ENCODE measurements around the gene SYMPK.
"Not testable (repeated sequence)": the region's sequence is repeated elsewhere in the genome, so short reads cannot be mapped to it uniquely, and the experiment has no call there.

Gene SYMPK

DNA sequence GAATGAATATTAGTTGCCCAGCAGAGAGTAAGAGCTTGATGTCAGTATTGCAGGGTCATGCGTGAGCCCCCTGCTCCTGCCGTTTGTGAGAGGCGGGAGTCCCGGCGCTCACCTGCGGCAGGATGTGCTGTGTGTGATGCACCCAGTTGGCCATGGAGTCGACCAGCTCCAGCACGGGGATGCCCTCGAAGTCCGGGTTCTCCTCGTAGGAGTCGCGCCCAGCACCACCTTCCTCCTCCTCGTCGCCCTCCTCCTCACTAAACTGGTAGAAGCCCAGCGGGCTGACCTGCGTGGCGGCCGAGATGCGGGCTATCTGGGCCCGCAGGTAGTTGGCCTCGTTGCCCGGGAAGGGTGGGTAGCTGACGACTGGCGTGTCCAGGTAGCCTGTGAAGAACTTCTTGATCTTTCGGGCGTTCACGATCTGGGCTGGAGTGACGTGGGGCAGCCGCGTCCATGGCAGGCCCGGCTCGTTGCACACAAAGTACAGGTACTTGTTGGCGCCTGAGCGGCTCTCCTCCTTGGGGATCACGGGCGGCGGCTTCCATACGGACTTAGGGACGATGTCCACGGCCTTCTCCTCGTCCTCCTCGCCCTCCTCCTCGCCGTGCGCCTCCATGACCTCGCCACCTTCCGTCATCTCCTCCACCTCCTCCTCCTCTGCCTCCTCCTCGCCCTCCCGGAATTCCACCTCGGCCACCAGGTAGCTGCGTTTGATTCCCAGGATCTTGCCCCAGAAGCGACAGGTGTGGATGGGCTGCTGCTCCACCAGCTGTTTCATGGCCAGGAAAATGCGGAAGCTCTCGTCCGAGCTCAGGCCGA lies 58.6 kb downstream of the SYMPK start:
- no peak for DNase-seq (ENCODE audit: low spot score)

DNA sequence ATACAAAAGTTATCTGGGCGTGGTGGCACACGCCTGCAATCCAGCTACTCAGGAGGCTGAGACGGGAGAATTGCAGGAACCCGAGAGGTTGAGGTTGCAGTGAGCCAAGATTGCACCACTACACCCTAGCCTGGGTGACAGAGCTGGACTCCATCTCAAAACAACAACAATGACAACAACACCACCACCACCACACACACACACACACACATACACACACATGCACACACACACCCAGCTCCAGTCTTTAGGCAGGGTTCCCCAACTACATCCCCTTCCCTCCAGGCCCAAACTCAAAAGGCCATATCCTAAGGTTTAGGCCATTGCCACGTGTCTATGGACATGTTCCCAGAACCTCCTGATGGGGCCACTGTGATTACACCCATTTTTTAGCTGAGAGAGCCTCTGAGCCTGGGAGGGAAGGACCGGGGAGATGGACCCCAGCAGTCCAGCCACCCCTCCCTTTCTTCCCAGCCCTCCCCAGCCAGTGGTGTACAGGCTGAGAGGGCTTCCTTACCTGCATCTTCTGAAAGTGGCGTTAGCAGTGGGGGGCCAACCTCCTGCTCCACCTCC lies 61.3 kb downstream of the SYMPK start:
- no peak for DNase-seq (ENCODE audit: low spot score)

DNA sequence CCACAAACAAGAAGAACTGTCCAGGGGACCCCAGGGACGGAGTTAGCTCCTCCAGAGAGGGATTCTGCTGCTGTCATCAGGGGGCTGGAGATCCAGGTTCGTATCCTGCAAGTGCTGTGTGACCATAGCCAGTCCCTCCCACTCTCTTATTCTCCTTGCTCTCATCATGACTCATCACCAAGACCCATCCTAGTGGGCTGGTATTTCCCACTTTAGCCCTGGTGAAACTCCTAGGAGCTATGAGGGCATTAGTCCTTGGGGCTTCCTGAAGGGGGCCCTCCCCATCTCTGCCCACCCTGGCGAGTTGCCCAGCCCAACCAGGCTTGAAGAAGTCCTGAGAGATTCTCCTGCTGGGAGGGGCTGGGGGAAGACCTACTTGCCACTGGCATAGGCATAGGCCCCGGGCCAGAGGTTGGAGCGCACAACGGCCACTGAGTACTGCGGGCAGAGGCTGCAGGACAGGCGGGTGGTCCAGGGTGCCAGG lies 62.8 kb downstream of the SYMPK start:
- no peak for DNase-seq (ENCODE audit: low spot score)

DNA sequence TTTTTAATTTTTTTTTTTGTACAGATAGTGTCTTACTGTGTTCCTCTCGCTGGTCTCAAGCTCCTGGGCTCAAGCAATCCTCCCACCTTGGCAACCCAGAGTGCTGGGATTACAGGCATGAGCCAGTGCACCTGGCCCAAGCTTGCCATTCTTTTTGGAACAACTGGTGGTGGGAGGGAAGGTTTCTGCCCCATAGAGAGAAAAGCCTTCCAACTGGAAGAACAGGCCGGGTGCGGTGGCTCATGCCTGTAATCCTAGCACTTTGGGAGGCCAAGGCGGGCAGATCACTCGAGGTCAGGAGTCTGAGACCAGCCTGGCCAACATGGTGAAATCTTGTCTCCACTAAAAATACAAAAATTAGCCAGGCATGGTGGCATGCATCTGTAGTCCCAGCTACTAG lies 63.4 kb downstream of the SYMPK start:
- DNase-seq (ENCODE audit: low spot score) = not testable (repeated sequence)

DNA sequence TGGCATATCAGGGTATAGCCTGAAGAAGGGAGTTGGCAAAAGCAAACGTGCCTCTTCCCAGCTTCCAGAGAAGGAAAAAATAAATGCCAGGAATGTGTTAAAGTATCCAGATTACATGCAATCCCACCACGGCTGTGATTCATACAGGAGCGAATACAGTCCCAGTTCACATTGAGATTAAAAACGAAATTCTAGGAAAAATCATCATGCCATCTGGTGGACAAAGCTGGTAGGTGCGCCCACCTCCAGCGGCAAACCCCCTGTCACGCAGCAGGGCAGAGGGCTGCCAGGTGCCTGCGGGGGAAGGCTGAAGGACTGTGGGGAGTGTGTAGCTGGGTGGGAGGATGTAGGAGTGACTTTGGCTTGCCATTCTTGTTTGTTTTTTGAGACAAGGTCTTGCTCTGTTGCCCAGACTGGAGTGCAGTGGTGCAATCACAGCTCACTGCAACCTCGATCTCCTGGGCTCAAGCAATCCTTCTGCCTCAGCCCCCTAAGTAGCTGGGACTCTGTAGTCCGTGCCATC lies 63.9 kb downstream of the SYMPK start:
- DNase-seq (ENCODE audit: low spot score) = peak; percentile 79

DNA sequence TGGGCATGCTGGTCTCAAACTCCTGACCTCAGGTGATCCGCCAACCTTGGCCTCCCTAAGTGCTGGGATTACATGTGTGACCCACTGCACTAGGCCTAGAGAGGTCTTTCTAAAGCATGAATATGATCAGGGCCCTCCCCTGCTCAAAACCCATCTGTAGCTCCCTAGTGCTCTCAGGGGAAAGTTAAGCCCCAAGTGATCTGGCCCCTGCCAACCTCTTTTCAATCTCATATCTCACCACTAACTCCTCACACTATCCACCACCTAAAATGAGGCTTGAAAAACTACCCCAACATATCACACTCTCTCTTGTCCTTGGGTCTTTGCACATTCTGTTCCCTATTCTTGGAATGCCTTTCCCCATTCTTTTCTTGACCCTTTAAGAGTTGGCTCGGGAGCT lies 68.3 kb downstream of the SYMPK start:
- no peak for DNase-seq (ENCODE audit: low spot score)

DNA sequence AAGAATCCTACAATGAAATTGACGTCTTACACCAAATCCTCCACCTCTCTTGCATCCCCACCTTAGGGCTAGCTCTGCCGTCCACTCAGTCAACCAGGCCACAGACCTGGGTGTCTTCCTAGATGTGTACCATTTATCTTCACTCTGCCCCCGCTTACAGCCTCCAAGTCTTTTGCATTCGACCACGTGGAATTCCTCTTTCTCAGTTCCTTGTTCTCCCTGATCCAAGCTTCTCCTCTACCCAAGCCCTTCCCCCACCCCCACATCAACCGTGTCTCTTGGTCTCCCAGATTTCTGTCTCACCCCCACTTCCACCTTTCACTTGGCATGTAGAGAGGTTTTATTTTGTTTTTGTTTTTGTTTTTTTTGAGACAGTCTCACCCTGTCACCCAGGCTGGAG lies 69.1 kb downstream of the SYMPK start:
- DNase-seq (ENCODE audit: low spot score) = no peak

DNA sequence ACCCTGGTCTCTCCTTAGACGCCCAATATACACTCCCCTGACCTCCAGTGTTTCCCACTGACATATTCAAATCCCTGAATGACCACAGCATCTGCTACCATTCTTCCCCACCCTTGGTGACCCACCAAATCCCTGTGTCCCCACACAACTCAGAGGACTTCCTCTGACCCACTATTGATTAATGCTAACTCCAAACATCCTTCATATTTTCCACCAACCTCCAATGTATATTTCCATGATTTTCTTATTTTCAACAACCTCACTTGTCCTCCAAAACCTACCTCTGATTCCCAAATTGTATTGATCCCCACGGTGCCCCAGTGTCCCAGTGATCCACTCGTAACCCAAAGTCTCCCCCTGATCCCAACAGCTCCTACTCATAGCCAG lies 69.8 kb downstream of the SYMPK start:
- DNase-seq (ENCODE audit: low spot score) = no peak

DNA sequence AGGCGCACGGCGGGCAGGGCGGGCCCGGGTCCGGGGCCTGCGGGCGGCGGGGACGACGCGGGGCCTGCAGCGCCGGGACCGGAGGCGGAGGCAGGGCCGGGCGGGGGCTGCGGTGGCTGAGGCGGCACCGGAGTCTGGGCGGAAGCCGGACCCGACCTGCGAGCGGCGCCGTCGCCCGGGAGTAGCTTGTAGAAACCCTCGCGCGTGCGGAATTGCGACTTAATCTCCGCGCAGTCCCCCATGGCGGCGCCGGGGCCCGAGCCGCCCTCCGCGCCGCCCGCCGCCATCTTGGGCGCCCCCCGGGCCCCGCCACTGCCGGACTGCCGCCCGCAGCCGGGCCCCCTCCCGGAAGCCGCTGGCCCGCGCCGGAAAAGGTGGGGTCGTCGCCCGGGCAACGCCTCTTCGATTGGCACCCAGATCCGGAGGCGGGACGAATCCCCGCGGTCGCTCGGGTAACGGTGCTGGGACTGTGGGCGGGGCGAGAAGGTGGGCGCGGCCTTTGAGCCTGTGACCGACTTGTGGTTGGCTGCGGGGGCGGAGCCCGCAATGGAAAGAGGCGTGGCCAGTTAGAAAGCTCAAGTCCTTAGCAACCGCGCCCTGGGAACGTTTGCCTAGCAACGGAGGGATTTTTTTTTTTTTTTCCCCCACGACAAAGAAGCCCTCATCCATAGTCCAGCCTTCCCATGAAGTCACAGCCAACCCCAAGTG lies 70.3 kb downstream of the SYMPK start, which contains the start of gene DMWD:
TSS of gene DMWD (minus strand) at position 376 of the 708 bp plus-strand sequence. CDS start at position 287, 89 bp downstream.
- peak; percentile 97 for DNase-seq (ENCODE audit: low spot score)

DNA sequence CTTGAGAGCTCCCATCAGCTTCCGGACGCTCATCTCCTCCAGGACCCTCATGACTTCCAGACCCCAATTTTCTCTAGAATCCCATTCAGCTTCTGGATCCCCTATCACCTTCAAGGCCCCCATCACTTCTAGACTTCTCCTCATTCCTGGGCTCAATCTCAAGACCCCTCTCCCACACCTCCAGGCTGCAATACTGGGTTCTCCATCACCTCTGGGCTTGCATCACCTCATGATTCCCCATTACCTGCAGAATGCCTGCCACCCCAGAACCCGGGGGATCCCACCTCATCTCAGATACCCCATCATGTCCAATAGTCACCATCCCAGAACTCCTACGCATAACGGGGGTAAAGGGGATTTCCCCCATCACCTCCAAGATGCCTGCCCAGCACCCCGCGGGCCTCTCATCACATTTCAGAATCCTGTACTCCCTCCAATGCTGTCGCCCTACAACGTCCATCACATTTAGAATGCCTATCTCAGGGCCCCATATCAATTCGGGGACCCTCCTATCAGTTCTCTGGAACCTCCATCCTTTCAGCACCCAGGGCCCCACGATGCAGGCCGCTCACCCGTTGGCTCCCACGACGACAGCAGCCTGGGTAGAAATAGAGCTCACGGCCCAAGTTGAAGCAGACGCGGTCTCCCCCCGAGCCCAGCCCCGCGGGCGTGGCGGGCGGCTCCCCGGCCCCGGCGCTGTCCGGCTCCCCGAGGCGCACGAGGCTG lies 71.0 kb downstream of the SYMPK start:
- DNase-seq (ENCODE audit: low spot score) = no peak

DNA sequence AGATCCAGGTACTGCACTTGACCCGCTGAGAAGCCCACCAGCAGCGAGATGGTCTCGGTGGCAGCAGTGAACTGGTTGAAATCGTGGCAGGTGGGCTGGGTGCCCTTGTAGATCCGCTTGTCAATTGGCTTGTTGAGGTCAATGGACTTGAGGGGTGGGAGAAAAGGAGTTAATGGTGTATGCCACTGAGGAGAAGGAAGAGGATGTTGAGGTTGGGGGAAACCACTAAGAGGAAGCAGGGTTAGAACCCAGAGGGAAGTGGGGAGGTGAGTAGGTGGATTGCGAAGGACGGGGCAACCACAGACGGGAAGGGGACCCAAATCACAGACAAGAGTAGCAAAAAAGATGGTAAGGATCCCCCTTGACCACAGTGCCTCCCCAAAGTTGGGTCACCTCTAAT lies 72.0 kb downstream of the SYMPK start:
- no peak for DNase-seq (ENCODE audit: low spot score)

DNA sequence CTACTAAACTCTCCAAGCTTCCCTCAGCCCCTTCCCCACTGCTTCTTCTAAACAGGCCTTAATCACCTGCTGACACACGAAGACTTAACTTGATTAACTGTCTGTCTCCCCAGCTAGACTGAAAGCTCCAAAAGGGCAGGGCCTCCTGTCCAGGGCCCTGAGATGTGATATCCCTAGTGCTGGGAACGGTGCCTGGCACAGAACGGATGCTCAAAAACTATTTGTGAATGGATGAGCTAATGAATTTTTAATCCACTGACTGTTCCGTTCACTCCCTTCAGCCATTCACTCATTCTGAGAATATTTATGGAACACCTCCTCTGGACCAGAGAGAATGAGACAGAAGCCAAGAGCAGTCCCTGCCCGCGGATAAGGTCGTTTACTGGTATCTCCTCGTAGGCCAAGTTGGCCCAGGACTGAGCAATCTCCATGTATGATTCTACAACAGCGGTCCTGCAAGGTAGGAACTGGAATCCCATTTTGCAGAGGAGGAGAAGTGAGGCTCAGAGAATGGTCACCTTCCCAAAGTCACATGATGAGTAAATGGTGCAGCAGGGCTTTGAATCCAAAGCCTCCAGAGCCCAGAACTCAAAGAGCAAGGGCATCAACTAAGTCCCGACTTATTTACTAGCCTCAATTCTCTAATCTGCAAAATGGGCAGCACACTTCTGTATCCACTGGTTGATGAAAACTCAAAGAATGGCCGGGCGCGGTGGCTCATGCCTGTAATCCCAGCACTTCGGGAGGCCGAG lies 73.7 kb downstream of the SYMPK start:
- DNase-seq (ENCODE audit: low spot score) = no peak

DNA sequence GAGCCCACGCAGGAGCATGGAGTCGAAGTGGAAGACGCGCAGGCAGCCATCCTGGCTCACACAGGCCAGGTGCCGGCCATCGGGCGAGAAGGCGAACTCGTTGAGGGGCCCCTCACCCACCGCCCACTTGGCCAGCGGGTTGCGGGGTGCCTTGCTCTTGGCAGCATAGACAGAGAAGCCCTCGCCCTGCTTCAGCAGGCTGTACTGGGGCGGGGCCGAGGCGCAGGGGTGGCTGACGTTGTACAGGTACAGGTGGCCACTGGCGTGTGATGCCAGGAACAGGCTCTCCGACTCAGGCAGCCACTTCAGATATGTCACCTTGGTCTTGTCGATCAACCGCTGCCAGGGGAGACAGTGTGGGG lies 76.4 kb downstream of the SYMPK start:
- DNase-seq (ENCODE audit: low spot score) = no peak

DNA sequence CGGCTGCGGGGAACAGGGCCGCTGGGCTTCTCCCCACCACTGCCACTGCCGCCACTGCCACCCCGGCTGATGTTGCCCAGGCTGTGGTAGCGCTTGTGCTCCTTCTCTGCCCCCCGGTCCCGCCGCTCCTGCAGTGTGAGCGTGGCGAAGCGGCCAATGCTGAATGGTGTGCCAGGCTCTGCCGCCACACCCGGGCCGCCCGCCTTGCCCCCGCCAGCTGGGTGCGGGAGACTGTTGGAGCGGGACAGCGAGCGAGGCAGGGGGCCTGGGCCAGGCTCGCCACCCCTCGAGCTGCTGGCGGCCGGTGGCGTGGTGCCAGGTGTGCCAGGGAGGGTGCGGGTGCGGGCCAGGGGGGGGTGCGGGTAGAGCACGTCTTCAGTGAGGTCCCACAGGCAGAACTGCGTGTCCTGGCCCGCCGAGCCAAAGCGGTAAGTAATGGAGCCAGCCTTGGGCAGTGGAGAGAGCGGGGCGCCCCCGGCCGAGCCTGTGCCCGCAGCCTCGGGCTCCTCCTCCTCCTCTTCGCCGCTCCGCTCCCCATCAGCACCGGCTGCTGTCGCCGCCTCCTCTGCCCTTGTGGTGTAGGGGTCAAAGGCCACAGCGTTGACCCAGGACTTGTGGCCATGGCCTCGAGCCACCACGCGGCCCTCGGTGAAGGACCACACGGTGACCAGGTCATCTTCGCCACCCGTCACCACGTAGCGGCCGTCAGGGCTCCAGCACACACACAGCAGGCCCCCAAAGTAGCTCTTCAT lies 77.0 kb downstream of the SYMPK start:
- no peak for DNase-seq (ENCODE audit: low spot score)

DNA sequence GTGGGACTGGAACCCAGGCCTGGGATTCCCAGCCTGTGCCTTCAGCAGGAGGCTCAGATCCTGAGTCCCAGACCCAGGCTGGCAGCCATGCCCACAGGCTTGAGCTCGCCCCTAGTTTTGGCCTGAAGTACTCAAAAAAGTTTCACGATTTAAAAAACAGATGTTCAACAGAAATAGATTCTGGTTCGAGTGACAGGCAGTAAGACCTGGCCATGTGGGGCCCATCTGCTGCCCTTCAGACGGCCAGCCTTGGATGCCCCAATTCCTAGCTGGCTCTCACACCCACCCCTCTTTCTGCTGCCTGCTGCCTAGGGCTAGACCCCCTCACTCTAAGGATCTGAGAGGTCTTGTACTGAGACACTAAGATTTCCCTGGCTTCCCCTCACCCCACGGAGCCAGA lies 77.8 kb downstream of the SYMPK start:
- no peak for DNase-seq (ENCODE audit: low spot score)

DNA sequence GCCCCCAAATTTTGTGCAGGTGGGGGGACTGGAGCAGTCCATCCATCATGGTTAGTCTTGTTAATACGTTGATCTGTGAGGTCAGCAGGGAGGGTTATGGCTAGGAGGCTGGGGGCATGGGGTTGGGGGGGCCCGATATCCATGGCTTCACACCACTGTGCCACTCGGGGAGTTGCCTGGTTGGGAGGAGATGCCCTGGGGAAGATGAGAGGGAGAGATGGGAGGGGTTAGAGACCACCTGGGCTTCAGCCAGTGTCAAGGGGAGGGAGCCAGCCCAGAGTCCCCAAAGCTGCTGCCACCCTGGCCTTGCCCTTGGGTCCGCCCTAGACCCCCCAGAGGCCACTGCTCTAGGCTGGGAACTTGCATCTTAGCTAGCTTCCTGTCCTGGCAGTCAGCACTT lies 78.9 kb downstream of the SYMPK start:
- no peak for DNase-seq (ENCODE audit: low spot score)

DNA sequence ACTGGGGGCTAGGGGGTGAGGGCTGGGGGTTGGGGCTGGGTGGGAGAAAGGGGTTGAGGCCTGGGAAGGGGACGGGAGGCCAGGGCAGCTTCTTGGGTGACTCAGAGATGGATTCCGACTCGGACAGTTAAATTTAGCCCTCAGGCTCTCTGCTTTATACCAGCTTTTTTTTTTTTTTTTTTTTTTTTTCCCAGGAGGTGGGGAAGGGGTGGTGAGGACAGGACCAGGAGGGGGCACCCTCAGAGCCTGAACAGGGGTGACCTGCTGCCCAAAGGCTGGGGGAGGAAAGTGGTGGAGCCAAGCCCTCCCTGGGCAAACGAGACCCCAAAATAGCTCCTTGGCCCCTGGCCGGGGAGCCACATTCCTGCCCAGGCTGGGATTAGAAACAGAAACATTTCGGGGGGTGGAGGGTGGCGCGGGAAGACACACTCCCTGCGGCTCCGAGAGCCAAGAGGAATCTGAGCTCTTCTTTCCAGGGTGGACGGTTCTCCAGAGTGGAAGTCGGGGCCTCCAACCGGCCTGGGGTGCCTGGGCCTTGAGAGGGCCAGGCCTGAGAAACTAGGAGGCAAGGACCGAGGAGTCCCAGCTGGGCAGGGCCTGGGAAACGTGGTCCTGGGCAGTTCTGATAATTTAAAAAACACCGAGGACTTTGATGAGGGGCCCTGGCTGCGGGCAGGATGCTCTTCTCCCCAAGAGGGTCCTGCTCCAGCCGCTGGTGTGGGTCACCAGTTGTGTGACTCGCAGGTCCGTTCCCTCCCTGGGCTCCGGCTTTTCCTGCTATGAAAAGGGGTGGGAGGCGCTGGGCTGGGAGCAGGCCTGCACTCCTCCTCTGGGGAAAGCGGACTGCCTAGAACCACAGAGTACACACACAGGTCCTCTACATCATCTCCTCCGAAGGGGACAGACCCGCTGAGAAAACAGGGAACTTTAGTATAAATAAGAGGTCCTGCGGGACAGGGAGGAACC lies 79.8 kb downstream of the SYMPK start:
- peak; percentile 76 for DNase-seq (ENCODE audit: low spot score)

DNA sequence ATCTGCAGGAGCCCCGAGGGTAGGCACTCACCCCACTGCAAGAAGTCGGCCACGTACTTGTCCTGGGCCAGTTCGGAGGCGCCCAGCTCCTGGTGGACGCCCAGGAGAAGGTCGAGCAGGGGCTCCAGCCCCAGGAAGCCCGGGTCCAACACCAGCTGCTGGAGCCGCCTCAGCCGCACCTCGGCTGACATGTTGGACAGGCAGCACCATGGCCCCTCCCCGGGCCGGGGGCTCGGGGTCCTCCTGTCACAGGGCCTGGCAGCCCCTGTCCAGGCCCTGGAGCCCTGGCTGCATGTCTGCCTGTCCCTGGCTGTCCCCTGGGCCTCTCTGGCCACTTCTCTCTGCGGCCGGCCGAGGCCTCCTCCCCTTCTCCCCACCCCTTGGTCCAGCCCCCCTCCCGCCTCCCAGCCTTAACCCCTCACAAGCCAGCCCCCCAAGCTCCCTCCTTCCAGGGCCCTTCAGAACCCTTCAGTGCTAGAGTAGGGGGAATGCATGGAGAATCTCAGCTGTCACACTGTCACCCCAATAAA lies 80.7 kb downstream of the SYMPK start, which contains the start of gene DMPK:
TSS of gene DMPK (minus strand) at position 329 of the 530 bp plus-strand sequence. CDS start at position 191, 138 bp downstream.
- no peak for DNase-seq (ENCODE audit: low spot score)
